ENCODE results near the gene TFPI.

- no peak for TF ChIP-seq POLR2A (IDR thresholded peaks at IDR 0.05; ENCODE audit: low read length)
- TF ChIP-seq GATA1 (IDR thresholded peaks at IDR 0.05; ENCODE audit: low read depth, low read length) = no peak
Measured at GRCh38 chr2:187575751-187576067, 21.5 kb upstream of the TFPI start.

All from erythroblast (primary cell).